ENCODE data around the gene CLEC16A.

DNA sequence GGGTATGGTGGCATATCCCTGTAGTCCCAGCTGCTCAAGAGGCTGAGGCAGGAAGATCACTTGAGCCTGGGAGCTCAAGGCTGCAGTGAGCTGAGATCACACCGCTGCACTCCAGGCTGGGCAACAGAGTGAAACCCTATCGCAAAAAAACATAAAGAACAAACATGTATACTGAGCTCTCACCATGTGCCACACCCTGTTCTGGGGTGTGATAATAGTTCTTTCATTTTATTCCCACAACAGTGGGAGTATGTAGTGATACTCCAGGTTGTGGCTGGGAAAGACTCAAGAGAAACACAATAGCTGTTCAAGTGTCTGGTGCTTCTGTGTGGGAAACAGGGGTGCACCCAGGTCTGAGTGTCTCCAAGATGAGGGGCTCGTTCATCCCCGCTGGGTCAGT is 221.0 kb downstream of the CLEC16A start:
- no peak for TF ChIP-seq POLR2A (IDR thresholded peaks at IDR 0.05; ENCODE audit: low read length)
- TF ChIP-seq GATA1 (IDR thresholded peaks at IDR 0.05; ENCODE audit: low read depth, low read length), result no peak
